KMS-11 (cell line): ENCODE data around the gene HMGN3.

Experiments
- H2AFZ ChIP-seq: fragments of 200-600 bp; sonication (generic); 2 replicates; pipeline ENCODE4 v1.6.1; 2016; ENCODE audit warnings: antibody characterized with exemption, mixed run types, low read depth
- H3K27ac ChIP-seq: fragments of 200-600 bp; sonication (generic); 2 replicates; pipeline ENCODE4 v1.6.1; 2016; ENCODE audit warnings: mild to moderate bottlenecking, mixed run types
- H3K27me3 ChIP-seq: fragments of 200-600 bp; sonication (generic); 2 replicates; pipeline ENCODE4 v1.6.1; 2017; ENCODE audit warnings: mild to moderate bottlenecking, low read depth, mixed run types, moderate library complexity; ENCODE audit not compliant: insufficient read depth
- H3K36me3 ChIP-seq: fragments of 200-600 bp; sonication (generic); 2 replicates; pipeline ENCODE4 v1.6.1; 2017; ENCODE audit warnings: mild to moderate bottlenecking, mixed run types; ENCODE audit not compliant: insufficient read depth
- H3K4me1 ChIP-seq: fragments of 200-600 bp; sonication (generic); 2 replicates; pipeline ENCODE4 v1.6.1; 2016; ENCODE audit warnings: mild to moderate bottlenecking, low read depth, mixed run types; ENCODE audit not compliant: poor library complexity, severe bottlenecking
- H3K4me2 ChIP-seq: fragments of 200-600 bp; sonication (generic); 2 replicates; pipeline ENCODE4 v1.7.0; 2016; ENCODE audit warnings: mild to moderate bottlenecking, mixed run types
- H3K4me3 ChIP-seq: fragments of 200-600 bp; sonication (generic); IDR thresholded peaks from 2 replicates; pipeline ENCODE4 v1.6.1; 2017; ENCODE audit warnings: low read depth, low read length, mixed read lengths; ENCODE audit not compliant: insufficient read depth
- H3K79me2 ChIP-seq: fragments of 200-600 bp; sonication (generic); 2 replicates; pipeline ENCODE4 v1.6.1; 2016; ENCODE audit warnings: low read depth, mixed run types; ENCODE audit not compliant: insufficient read depth
- H3K9ac ChIP-seq: fragments of 200-600 bp; sonication (generic); 2 replicates; pipeline ENCODE4 v1.6.1; 2016; ENCODE audit warnings: mild to moderate bottlenecking, mixed run types
- H4K20me1 ChIP-seq: fragments of 200-600 bp; sonication (generic); 2 replicates; pipeline ENCODE4 v1.6.1; 2016; ENCODE audit warnings: mild to moderate bottlenecking, mixed run types; ENCODE audit not compliant: insufficient read depth
- CTCF ChIP-seq: fragments of 200-600 bp; sonication (generic); conservative IDR thresholded peaks from 2 replicates; pipeline ENCODE4 v1.6.1; 2017; ENCODE audit warnings: low read depth, mild to moderate bottlenecking, antibody characterized with exemption, low read length, moderate library complexity, mixed read lengths

HMGN3 gene

GRCh38 chr6:79167931-79168694 lies 66.4 kb downstream of the HMGN3 start:
- no peak overlapping the region for H3K4me2 ChIP-seq
- H3K9ac ChIP-seq: no peak overlapping the region
- no peak overlapping the region for H3K27ac ChIP-seq
- no peak overlapping the region for H2AFZ ChIP-seq
- no peaks in the 10 kb centered on the region for H3K36me3 ChIP-seq
- H4K20me1 ChIP-seq: no peaks in the 10 kb centered on the region
- no peaks in the 10 kb centered on the region for H3K27me3 ChIP-seq
- TF ChIP-seq CTCF: no peak
- H3K4me1 ChIP-seq: no peaks in the 10 kb centered on the region
- H3K79me2 ChIP-seq: no peaks in the 10 kb centered on the region
- no peak overlapping the region for H3K4me3 ChIP-seq

GRCh38 chr6:79159846-79160245 lies 74.6 kb downstream of the HMGN3 start:
- no peak overlapping the region for H3K27ac ChIP-seq

GRCh38 chr6:79158856-79159516 lies 75.5 kb downstream of the HMGN3 start:
- Histone ChIP-seq H3K36me3 (no peaks in the 10 kb centered on the region), H4K20me1 (no peaks in the 10 kb centered on the region), H3K79me2 (no peaks in the 10 kb centered on the region), H3K9ac (no peak overlapping the region), H3K27ac (no peak overlapping the region), H2AFZ (no peak overlapping the region), H3K4me3 (no peak overlapping the region), H3K27me3 (no peaks in the 10 kb centered on the region), H3K4me1 (no peaks in the 10 kb centered on the region), H3K4me2 (no peak overlapping the region)
- no peak for TF ChIP-seq CTCF

More at GRCh38 chr6:79159846-79160245, 74.6 kb downstream of the HMGN3 start:
- Histone ChIP-seq H3K79me2 (no peaks in the 10 kb centered on the region), H3K4me2 (no peak overlapping the region), H3K4me1 (no peaks in the 10 kb centered on the region), H3K36me3 (no peaks in the 10 kb centered on the region), H2AFZ (no peak overlapping the region), H3K4me3 (no peak overlapping the region), H3K9ac (no peak overlapping the region), H3K27me3 (no peaks in the 10 kb centered on the region), H4K20me1 (no peaks in the 10 kb centered on the region)
- TF ChIP-seq CTCF: no peak

- Histone ChIP-seq H2AFZ (no peak overlapping the region), H3K4me2 (no peak overlapping the region)
These were observed 76.4 kb downstream of the HMGN3 start for GRCh38 chr6:79157961-79158644.

More at GRCh38 chr6:79157961-79158644, 76.4 kb downstream of the HMGN3 start:
- H4K20me1 ChIP-seq: no peaks in the 10 kb centered on the region
- no peaks in the 10 kb centered on the region for H3K36me3 ChIP-seq
- H3K4me1 ChIP-seq: no peaks in the 10 kb centered on the region
- no peaks in the 10 kb centered on the region for H3K27me3 ChIP-seq
- H3K79me2 ChIP-seq: no peaks in the 10 kb centered on the region
- no peak overlapping the region for H3K27ac ChIP-seq
- no peak overlapping the region for H3K4me3 ChIP-seq
- no peak for TF ChIP-seq CTCF
- H3K9ac ChIP-seq: no peak overlapping the region
